Tibial artery (tissue), 4 donors: Measurements from ENCODE around the gene POLR2A.
A peak's percentile ranks its signal among the peaks of the same experiment; 100 is the strongest.

Source experiments
- DNase-seq, 2 donors: peaks; one replicate each; pipeline ENCODE4 v3.0.0-alpha.2; 2019
- H3K27ac ChIP-seq, 2 donors: fragments of 200-600 bp; sonication (generic) in 1 of 2; 1 replicate in 1 of 2; 2 replicates in 1 of 2; pipeline ENCODE4 v1.5.1; 2018 to 2019; ENCODE audit warnings: mild to moderate bottlenecking in 1 of 2
- H3K27me3 ChIP-seq, 2 donors: fragments of 200-600 bp; sonication (generic) in 1 of 2; one replicate each; pipeline versions ENCODE4 v1.5.1 to v1.6.0; 2016 to 2019
- H3K36me3 ChIP-seq, 3 donors: fragments of 200-600 bp; sonication (generic) in 2 of 3; one replicate each; pipeline ENCODE4 v1.5.1; 2016 to 2019; ENCODE audit warnings: mild to moderate bottlenecking in 2 of 3
- H3K4me1 ChIP-seq, 4 donors: fragments of 200-600 bp; sonication (generic) in 2 of 4; 1 replicate in 3 of 4; 2 replicates in 1 of 4; pipeline ENCODE4 v1.5.1; 2016 to 2019
- H3K4me3 ChIP-seq, 2 donors: fragments of 200-600 bp; sonication (generic) in 1 of 2; 1 replicate in 1 of 2; 2 replicates in 1 of 2; pipeline ENCODE4 v1.5.1; 2018 to 2019; ENCODE audit warnings: mild to moderate bottlenecking in 2 of 2
- H3K9me3 ChIP-seq, 3 donors: fragments of 200-600 bp; sonication (generic) in 1 of 3; one replicate each; pipeline ENCODE4 v1.5.1; 2016 to 2019
- intact Hi-C: fragments of 100-400 bp; cut with DNase I; formaldehyde crosslinking; loops from one replicate; pipeline ENCODE4 v1.15.0; 2023; ENCODE audit warnings: low total_unique reads
- TF ChIP-seq, protein P1 (sequence below), 2 experiments: fragments of 200-600 bp in 1 of 2; fragments of 450-650 bp in 1 of 2; IDR thresholded peaks; one replicate each; pipeline ENCODE4 v1.5.1; 2017 to 2019; ENCODE audit warnings: antibody characterized with exemption in 2 of 2, mild to moderate bottlenecking in 1 of 2, moderate library complexity in 1 of 2

The POLR2A gene

DNA sequence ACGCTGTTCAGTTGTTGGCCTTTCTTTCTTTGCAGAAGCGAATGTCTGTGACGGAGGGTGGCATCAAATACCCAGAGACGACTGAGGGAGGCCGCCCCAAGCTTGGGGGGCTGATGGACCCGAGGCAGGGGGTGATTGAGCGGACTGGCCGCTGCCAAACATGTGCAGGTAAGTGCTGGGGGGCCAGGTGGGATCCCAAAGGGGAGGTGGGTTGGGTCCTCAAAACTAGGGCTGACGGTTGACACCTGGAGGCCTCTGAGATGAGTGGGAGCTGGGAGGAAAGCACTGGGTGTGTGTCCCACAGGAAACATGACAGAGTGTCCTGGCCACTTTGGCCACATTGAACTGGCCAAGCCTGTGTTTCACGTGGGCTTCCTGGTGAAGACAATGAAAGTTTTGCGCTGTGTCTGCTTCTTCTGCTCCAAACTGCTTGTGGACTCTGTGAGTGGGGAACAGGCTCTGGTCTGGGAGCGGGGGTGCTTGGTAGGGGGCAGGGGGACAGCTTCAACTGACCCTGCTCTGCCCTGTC is 11.8 kb downstream of the POLR2A start:
- H3K9me3 ChIP-seq = no peaks in the 10 kb centered on the region
- H3K4me3 ChIP-seq = no peak overlapping the region
- H3K27ac ChIP-seq = no peak overlapping the region
- peaks cover 0 to 4% (median 0%) of the 10 kb centered on the region in 4 donors for H3K4me1 ChIP-seq
- no peaks in the 10 kb centered on the region for H3K27me3 ChIP-seq
- no peak for DNase-seq
- TF ChIP-seq, protein P1, sequence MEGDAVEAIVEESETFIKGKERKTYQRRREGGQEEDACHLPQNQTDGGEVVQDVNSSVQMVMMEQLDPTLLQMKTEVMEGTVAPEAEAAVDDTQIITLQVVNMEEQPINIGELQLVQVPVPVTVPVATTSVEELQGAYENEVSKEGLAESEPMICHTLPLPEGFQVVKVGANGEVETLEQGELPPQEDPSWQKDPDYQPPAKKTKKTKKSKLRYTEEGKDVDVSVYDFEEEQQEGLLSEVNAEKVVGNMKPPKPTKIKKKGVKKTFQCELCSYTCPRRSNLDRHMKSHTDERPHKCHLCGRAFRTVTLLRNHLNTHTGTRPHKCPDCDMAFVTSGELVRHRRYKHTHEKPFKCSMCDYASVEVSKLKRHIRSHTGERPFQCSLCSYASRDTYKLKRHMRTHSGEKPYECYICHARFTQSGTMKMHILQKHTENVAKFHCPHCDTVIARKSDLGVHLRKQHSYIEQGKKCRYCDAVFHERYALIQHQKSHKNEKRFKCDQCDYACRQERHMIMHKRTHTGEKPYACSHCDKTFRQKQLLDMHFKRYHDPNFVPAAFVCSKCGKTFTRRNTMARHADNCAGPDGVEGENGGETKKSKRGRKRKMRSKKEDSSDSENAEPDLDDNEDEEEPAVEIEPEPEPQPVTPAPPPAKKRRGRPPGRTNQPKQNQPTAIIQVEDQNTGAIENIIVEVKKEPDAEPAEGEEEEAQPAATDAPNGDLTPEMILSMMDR (IDR thresholded peaks at IDR 0.05) = no peak
- intact Hi-C loops = no loop called here
- H3K36me3 ChIP-seq = peaks cover 50 to 65% (median 52%) of the 10 kb centered on the region in 3 donors

DNA sequence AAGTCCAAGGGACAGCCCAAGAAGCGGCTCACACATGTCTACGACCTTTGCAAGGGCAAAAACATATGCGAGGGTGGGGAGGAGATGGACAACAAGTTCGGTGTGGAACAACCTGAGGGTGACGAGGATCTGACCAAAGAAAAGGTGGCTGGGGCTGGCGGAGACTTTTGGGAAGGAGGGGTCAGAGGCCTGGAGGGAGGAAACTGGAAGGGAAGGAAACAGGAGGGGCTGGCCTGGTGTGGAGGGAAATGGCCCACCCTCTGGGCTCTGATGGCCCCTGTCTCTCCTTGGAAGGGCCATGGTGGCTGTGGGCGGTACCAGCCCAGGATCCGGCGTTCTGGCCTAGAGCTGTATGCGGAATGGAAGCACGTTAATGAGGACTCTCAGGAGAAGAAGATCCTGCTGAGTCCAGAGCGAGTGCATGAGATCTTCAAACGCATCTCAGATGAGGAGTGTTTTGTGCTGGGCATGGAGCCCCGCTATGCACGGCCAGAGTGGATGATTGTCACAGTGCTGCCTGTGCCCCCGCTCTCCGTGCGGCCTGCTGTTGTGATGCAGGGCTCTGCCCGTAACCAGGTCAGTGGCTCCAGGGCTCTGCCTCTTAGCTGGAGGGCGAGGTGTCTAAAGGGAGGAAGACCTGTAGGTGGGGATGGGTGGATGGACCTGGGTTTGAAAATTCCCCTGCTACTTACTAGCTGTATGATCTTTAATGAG is 12.5 kb downstream of the POLR2A start:
- peak in 1 of 2 donors; percentile 50 for DNase-seq
- Histone ChIP-seq H3K36me3 (peaks cover 56 to 67% (median 59%) of the 10 kb centered on the region in 3 donors), H3K27me3 (no peaks in the 10 kb centered on the region), H3K4me3 (no peak overlapping the region), H3K4me1 (no peaks in the 10 kb centered on the region), H3K9me3 (no peaks in the 10 kb centered on the region), H3K27ac (no peak overlapping the region)
- TF ChIP-seq, protein P1 (IDR thresholded peaks at IDR 0.05) = no peak
- intact Hi-C loops = no loop called here

DNA sequence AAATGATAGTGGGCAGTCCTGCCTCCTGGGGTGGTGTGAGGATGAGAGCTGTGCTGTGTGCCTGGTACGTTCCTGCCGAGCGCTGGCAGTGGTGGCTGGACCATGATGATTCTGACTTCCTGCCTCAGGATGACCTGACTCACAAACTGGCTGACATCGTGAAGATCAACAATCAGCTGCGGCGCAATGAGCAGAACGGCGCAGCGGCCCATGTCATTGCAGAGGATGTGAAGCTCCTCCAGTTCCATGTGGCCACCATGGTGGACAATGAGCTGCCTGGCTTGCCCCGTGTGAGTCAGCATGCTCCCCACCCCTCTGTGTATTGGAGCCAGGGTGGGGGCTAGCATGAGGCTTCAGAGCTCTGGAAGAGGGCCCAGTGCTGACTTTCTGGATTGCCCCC is 13.1 kb downstream of the POLR2A start:
- intact Hi-C loops = no loop called here
- TF ChIP-seq, protein P1 (IDR thresholded peaks at IDR 0.05) = no peak
- H3K27me3 ChIP-seq = no peaks in the 10 kb centered on the region
- no peaks in the 10 kb centered on the region for H3K9me3 ChIP-seq
- H3K36me3 ChIP-seq = peaks cover 62 to 71% (median 65%) of the 10 kb centered on the region in 3 donors
- no peak overlapping the region for H3K27ac ChIP-seq
- no peaks in the 10 kb centered on the region for H3K4me1 ChIP-seq
- H3K4me3 ChIP-seq = no peak overlapping the region
- DNase-seq = peak in 1 of 2 donors; percentile 51

DNA sequence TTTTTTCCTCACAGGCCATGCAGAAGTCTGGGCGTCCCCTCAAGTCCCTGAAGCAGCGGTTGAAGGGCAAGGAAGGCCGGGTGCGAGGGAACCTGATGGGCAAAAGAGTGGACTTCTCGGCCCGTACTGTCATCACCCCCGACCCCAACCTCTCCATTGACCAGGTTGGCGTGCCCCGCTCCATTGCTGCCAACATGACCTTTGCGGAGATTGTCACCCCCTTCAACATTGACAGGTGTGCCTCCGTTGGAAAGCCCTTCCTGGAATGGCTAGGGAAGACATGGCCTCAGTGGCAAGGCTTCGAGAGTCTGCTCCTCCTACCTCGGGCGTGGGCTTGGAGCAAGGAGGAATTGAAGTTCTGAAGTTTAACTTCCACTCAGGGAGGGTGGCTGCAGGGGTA is 13.5 kb downstream of the POLR2A start:
- no peaks in the 10 kb centered on the region for H3K4me1 ChIP-seq
- peaks cover 66 to 71% (median 69%) of the 10 kb centered on the region in 3 donors for H3K36me3 ChIP-seq
- no peaks in the 10 kb centered on the region for H3K27me3 ChIP-seq
- peak in 1 of 2 donors; percentile 50 for DNase-seq
- H3K4me3 ChIP-seq = no peak overlapping the region
- intact Hi-C loops = no loop called here
- TF ChIP-seq, protein P1 (IDR thresholded peaks at IDR 0.05) = no peak
- H3K9me3 ChIP-seq = no peaks in the 10 kb centered on the region
- no peak overlapping the region for H3K27ac ChIP-seq

DNA sequence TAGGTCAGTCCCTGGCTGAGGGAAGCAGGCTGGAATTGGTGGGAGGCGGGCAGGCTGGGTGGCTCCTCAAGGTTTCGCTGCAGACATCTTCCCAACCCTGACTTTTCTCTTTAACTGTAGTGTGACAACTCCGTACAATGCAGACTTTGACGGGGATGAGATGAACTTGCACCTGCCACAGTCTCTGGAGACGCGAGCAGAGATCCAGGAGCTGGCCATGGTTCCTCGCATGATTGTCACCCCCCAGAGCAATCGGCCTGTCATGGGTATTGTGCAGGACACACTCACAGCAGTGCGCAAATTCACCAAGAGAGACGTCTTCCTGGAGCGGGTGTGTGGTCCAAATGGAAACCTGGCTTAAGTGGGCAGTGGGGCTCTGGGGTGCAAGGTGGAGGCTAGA is 15.0 kb downstream of the POLR2A start:
- Histone ChIP-seq H3K4me1 (no peaks in the 10 kb centered on the region), H3K4me3 (no peak overlapping the region), H3K36me3 (peaks cover 81 to 84% (median 84%) of the 10 kb centered on the region in 3 donors), H3K27ac (no peak overlapping the region), H3K9me3 (no peaks in the 10 kb centered on the region), H3K27me3 (no peaks in the 10 kb centered on the region)
- intact Hi-C loops = no loop called here
- TF ChIP-seq, protein P1 (IDR thresholded peaks at IDR 0.05) = no peak
- peak in 1 of 2 donors; percentile 57 for DNase-seq
